HepG2 (cell line): ENCODE data around the gene STK10. TPM values are rescaled to one million over a fixed set of nuclear protein-coding genes. Genes with fewer than 3 reads are reported as not detected.

ENCODE experiments used
- ATAC-seq: fragments of 200-7000 bp; cut with Tn5 transposase; 3 replicates; pipeline ENCODE4 v1.9.1; 2020; ENCODE audit warnings: mild to moderate bottlenecking, moderate library complexity
- BruUV-seq: library from RNA; stranded (reverse); fragments of 400-500 nt; replicated peaks from 2 replicates; lab custom pipeline; 2021; lab: Mats Ljungman, UMichigan
- CTCF ChIA-PET: fragments of 300-600 bp; formaldehyde crosslinking; extraction: SDS; loops from one replicate; lab custom pipeline; 2021; ENCODE audit warnings: low total read pairs, inconsistent platforms, low intra/inter-chr PET ratio; lab: Yijun Ruan, JAX
- POLR2A ChIA-PET: fragments of 350-600 bp; sonication (Branson Sonifier 250); formaldehyde crosslinking; loops from one replicate; lab custom pipeline; 2020; ENCODE audit warnings: antibody characterized with exemption, inconsistent platforms; lab: Yijun Ruan, JAX
- DNase-seq: peaks from one replicate; pipeline ENCODE4 v3.0.0-alpha.2; 2015; ENCODE audit warnings: low spot score
- FAIRE-seq: peaks from 3 replicates; lab custom pipeline; 2011; peaks lifted over from hg19 to GRCh38; lab: Jason Lieb, UNC
- H2AFZ ChIP-seq: one replicate; pipeline ENCODE4 v1.6.1; 2011; ENCODE audit warnings: low read length, inconsistent platforms
- H3K27ac ChIP-seq: fragments of 300-600 bp; 3 replicates; pipeline ENCODE4 v1.8.0; 2011; ENCODE audit warnings: mixed run types, mild to moderate bottlenecking, mixed read lengths, low read length, inconsistent platforms; ENCODE audit not compliant: insufficient read depth; ENCODE audit errors: extremely low read length
- H3K27me3 ChIP-seq, 2 experiments: fragments of 200-600 bp in 1 of 2; 2 replicates in 1 of 2; 3 replicates in 1 of 2; pipeline versions ENCODE4 v1.6.0 to v1.8.0; 2011; ENCODE audit warnings: low read length in 2 of 2, mild to moderate bottlenecking in 2 of 2, moderate library complexity in 2 of 2, inconsistent platforms in 1 of 2; ENCODE audit not compliant: insufficient read depth in 2 of 2, control insufficient read depth in 1 of 2
- H3K36me3 ChIP-seq, 2 experiments: fragments of 200-600 bp in 1 of 2; replicated peaks in 1 of 2; 2 replicates in 1 of 2; 3 replicates in 1 of 2; pipeline versions ENCODE4 v1.5.1 to v1.8.0; 2011; ENCODE audit warnings: low read length in 2 of 2, inconsistent platforms in 1 of 2; ENCODE audit not compliant: insufficient read depth in 2 of 2, control insufficient read depth in 1 of 2
- H3K4me1 ChIP-seq: 2 replicates; pipeline ENCODE4 v1.5.1; 2012; ENCODE audit warnings: low read length, inconsistent platforms; ENCODE audit not compliant: insufficient read depth
- H3K4me2 ChIP-seq: 2 replicates; pipeline ENCODE4 v1.6.0; 2011; ENCODE audit warnings: low read depth, low read length, inconsistent platforms
- H3K4me3 ChIP-seq, 3 experiments: fragments of 200-600 bp in 1 of 3; sonication (generic), shearing (Covaris generic) in 1 of 3; replicated peaks in 1 of 3; 2 replicates each; pipeline ENCODE4 v1.5.1; 2011 to 2016; ENCODE audit warnings: low read length in 3 of 3, inconsistent platforms in 2 of 3, low read depth in 2 of 3, mild to moderate bottlenecking in 2 of 3, control low read depth in 1 of 3, mixed read lengths in 1 of 3; ENCODE audit not compliant: insufficient read depth in 1 of 3
- H3K79me2 ChIP-seq: one replicate; pipeline ENCODE4 v1.6.1; 2011; ENCODE audit warnings: low read length, inconsistent platforms; ENCODE audit not compliant: insufficient read depth
- H3K9ac ChIP-seq: 2 replicates; pipeline ENCODE4 v1.6.0; 2011; ENCODE audit warnings: mild to moderate bottlenecking, low read depth, low read length, inconsistent platforms; ENCODE audit not compliant: insufficient read depth
- H3K9me3 ChIP-seq: 2 replicates; pipeline ENCODE4 v1.5.1; 2012; ENCODE audit warnings: mild to moderate bottlenecking, low read length
- H4K20me1 ChIP-seq: 2 replicates; pipeline ENCODE4 v1.6.0; 2011; ENCODE audit warnings: inconsistent platforms, mild to moderate bottlenecking, low read length, moderate library complexity; ENCODE audit not compliant: insufficient read depth
- ARNT2 ChIP-seq: sonication (generic); formaldehyde crosslinking; IDR thresholded peaks from 2 replicates; pipeline ENCODE4 v1.8.0; 2022; ENCODE audit warnings: mild to moderate bottlenecking, low read depth, missing genetic modification reagents, moderate library complexity
- ERF ChIP-seq: IDR thresholded peaks from 2 replicates; pipeline ENCODE4 v1.6.1; 2018; ENCODE audit warnings: missing biosample characterization, missing genetic modification reagents
- FOXK1 ChIP-seq: sonication (generic); formaldehyde crosslinking; IDR thresholded peaks from 2 replicates; pipeline ENCODE4 v1.4.0; 2020; ENCODE audit warnings: low read depth, missing genetic modification reagents, borderline replicate concordance
- GABPA ChIP-seq, 2 experiments: IDR thresholded peaks; 2 replicates each; pipeline ENCODE4 v1.6.1; 2011 to 2016; ENCODE audit warnings: low read depth in 2 of 2, low read length in 1 of 2, missing biosample characterization in 1 of 2, missing genetic modification characterization in 1 of 2
- PITX1 ChIP-seq: sonication (generic); formaldehyde crosslinking; IDR thresholded peaks from 2 replicates; pipeline ENCODE4 v1.5.1; 2020; ENCODE audit warnings: mild to moderate bottlenecking, missing genetic modification reagents
- SIN3B ChIP-seq: fragments of 150-350 bp; IDR thresholded peaks from 2 replicates; pipeline ENCODE4 v1.6.1; 2014; ENCODE audit warnings: low read length
- ZNF609 ChIP-seq: sonication (generic); formaldehyde crosslinking; IDR thresholded peaks from 2 replicates; pipeline ENCODE4 v1.4.0; 2020; ENCODE audit warnings: mild to moderate bottlenecking, missing genetic modification reagents, borderline replicate concordance
- WGBS: methylation state at CpG from one replicate; pipeline ENCODE4 v1.1.6; 2017; ENCODE audit warnings: low lambda C conversion rate; 5-methylcytosine and 5-hydroxymethylcytosine counted together
- in situ Hi-C: cut with HindIII; loops from 2 replicates; pipeline ENCODE4 v1.10.0; 2017; ENCODE audit warnings: low pct_unique_long_range_greater_than_20kb; ENCODE audit not compliant: extremely low pct_ligation_motif_present
- intact Hi-C: fragments of 100-400 bp; cut with micrococcal nuclease; formaldehyde crosslinking; loops from one replicate; pipeline ENCODE4 v1.10.0; 2022; ENCODE audit not compliant: unreplicated experiment
- polyA plus RNA-seq, 8 experiments: library from polyadenylated mRNA; depleted of rRNA in 3 of 8; stranded (reverse) in 7 of 8; unstranded in 1 of 8; fragments of >200 nt; fragmentation: Illumina TruSeq in 4 of 8; extraction: Trizol in 4 of 8; gene quantifications; 2 replicates each; pipeline versions ENCODE4 v1.2.1 to v1.2.3, GENCODE V29; 2011 to 2016; ENCODE audit warnings: low read depth in 4 of 8, missing spikeins in 1 of 8, mixed read lengths in 1 of 8; ENCODE audit not compliant: insufficient read depth in 1 of 8
- total RNA-seq, 5 experiments: library from RNA; depleted of rRNA; stranded (reverse); fragments of >200 nt; fragmentation: Illumina TruSeq; extraction: Trizol; gene quantifications; 2 replicates each; pipeline ENCODE4 v1.2.3, GENCODE V29; 2016; ENCODE audit warnings: low read depth in 1 of 5

STK10 gene
- total and polyA plus RNA-seq, 2 of the 13 experiments (the other 11 are each of a cell fraction or from before 2014, with no cell fraction given): 7.0 to 7.2 TPM

- ChIA-PET POLR2A (no interaction called here), CTCF (no interaction called here)
- H3K4me2 ChIP-seq: no peak overlapping the region
- WGBS: 95% methylated on average over 3 of the region's 3 CpGs
- TSS peak; percentile 30 for BruUV-seq
- H3K9me3 ChIP-seq: no peaks in the 10 kb centered on the region
- TF ChIP-seq ERF (CRISPR knock-in tag) (no peak), ARNT2 (CRISPR knock-in tag) (no peak), ZNF609 (no peak), FOXK1 (CRISPR knock-in tag) (no peak), PITX1 (no peak), GABPA (IDR thresholded peaks at IDR 0.05; ENCODE audit: low read depth, low read length) (no peak), GABPA (CRISPR knock-in tag; IDR thresholded peaks at IDR 0.05; ENCODE audit: low read depth) (no peak), SIN3B (no peak)
- H3K27me3 ChIP-seq: no peaks in the 10 kb centered on the region
- no peak overlapping the region for H2AFZ ChIP-seq
- no peaks in the 10 kb centered on the region for H4K20me1 ChIP-seq
- DNase-seq (no peak), FAIRE-seq (no peak), ATAC-seq (no peak)
- intact Hi-C loops: no loop called here
- in situ Hi-C loops: no loop called here
- peaks cover 52% of the 10 kb centered on the region for H3K4me1 ChIP-seq
- no peaks in the 10 kb centered on the region for H3K79me2 ChIP-seq
- H3K9ac ChIP-seq: no peak overlapping the region
- H3K27ac ChIP-seq: no peak overlapping the region
- no peak overlapping the region for H3K4me3 ChIP-seq
- H3K36me3 ChIP-seq: peaks cover 0 to 5% of the 10 kb centered on the region in 2 experiments; a peak in 1 of 5 replicates
Measured at GRCh38 chr5:172153695-172154094, 34.3 kb downstream of the STK10 start.
